Measurements from ENCODE around the gene PWWP2A.
A peak's percentile ranks its signal among the peaks of the same experiment; 100 is the strongest.

PWWP2A gene

GRCh38 chr5:160129841-160130240, 10.6 kb upstream of the PWWP2A start:
- DNase-seq (ENCODE audit: low spot score): no peak

GRCh38 chr5:160128632-160129031, 9.4 kb upstream of the PWWP2A start:
- DNase-seq (ENCODE audit: low spot score): no peak

- DNase-seq (ENCODE audit: low spot score): no peak
Observed at GRCh38 chr5:160119905-160120266, 636 bp upstream of the PWWP2A start.

GRCh38 chr5:160118349-160119141, 705 bp downstream of the PWWP2A start:
- peak; percentile 79 for DNase-seq (ENCODE audit: low spot score)

GRCh38 chr5:160116991-160117390, 2.3 kb downstream of the PWWP2A start:
- no peak for DNase-seq (ENCODE audit: low spot score)

- DNase-seq (ENCODE audit: low spot score): no peak
Observed at GRCh38 chr5:160108124-160108523, 11.1 kb downstream of the PWWP2A start.

- no peak for DNase-seq (ENCODE audit: low spot score)
Observed at GRCh38 chr5:160105686-160106360, 13.4 kb downstream of the PWWP2A start.

GRCh38 chr5:160097991-160098390, 21.3 kb downstream of the PWWP2A start:
- no peak for DNase-seq (ENCODE audit: low spot score)

- DNase-seq (ENCODE audit: low spot score): no peak
Observed at GRCh38 chr5:160096178-160096577, 23.1 kb downstream of the PWWP2A start.

- no peak for DNase-seq (ENCODE audit: low spot score)
Observed at GRCh38 chr5:160092960-160093707, 26.1 kb downstream of the PWWP2A start.

GRCh38 chr5:160092514-160092913, 26.7 kb downstream of the PWWP2A start:
- no peak for DNase-seq (ENCODE audit: low spot score)

GRCh38 chr5:160090059-160090458, 29.2 kb downstream of the PWWP2A start:
- no peak for DNase-seq (ENCODE audit: low spot score)

- DNase-seq (ENCODE audit: low spot score): no peak
Observed at GRCh38 chr5:160089531-160089930, 29.7 kb downstream of the PWWP2A start.

- no peak for DNase-seq (ENCODE audit: low spot score)
Observed at GRCh38 chr5:160088805-160089204, 30.4 kb downstream of the PWWP2A start.

GRCh38 chr5:160087199-160087598, 32.1 kb downstream of the PWWP2A start:
- no peak for DNase-seq (ENCODE audit: low spot score)

- DNase-seq (ENCODE audit: low spot score): no peak
Observed at GRCh38 chr5:160084144-160084543, 35.1 kb downstream of the PWWP2A start.

GRCh38 chr5:160083501-160083900, 35.7 kb downstream of the PWWP2A start:
- no peak for DNase-seq (ENCODE audit: low spot score)

- DNase-seq (ENCODE audit: low spot score): no peak
Observed at GRCh38 chr5:160082614-160083500, 36.4 kb downstream of the PWWP2A start.

GRCh38 chr5:160081495-160081894, 37.8 kb downstream of the PWWP2A start:
- no peak for DNase-seq (ENCODE audit: low spot score)

GRCh38 chr5:160079753-160080152, 39.5 kb downstream of the PWWP2A start:
- no peak for DNase-seq (ENCODE audit: low spot score)

GRCh38 chr5:160076997-160077396, 42.3 kb downstream of the PWWP2A start:
- no peak for DNase-seq (ENCODE audit: low spot score)

- DNase-seq (ENCODE audit: low spot score): no peak
Observed at GRCh38 chr5:160075073-160075472, 44.2 kb downstream of the PWWP2A start.

All from D341Med (cell line).